ENCODE measurements around the gene ITPR3. TPM values are rescaled to one million over a fixed set of nuclear protein-coding genes. Genes with fewer than 3 reads are reported as not detected.

Gene ITPR3
- polyA plus RNA-seq, 1 donor = 49.6 TPM

DNA sequence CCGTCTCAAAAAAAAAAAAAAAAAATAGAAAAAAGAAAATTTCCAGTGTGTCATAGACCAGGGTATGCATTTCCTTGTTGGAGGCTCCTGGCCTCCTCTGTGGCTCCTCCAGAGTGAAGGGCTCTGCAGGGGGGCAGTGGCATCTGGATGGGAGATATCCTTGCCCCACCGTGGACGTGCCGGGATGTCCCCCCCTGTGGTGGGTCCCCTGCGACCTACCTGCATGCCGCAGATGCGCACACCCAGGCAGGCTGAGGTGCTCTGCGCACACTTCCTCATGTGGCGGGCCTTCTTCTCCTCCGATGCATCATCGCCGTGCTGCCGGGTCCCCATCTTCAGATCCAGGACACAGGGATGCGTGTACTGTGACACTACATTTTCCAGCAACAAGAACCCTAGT lies 104.1 kb downstream of the ITPR3 start:
- Histone ChIP-seq H3K27ac (ENCODE audit: low read length) (no peak overlapping the region), H3K4me1 (ENCODE audit: control insufficient read depth, insufficient read depth, low read length) (no peaks in the 10 kb centered on the region), H3K36me3 (ENCODE audit: control insufficient read depth, insufficient read depth, low read length) (no peaks in the 10 kb centered on the region), H3K4me3 (ENCODE audit: low read length) (no peak overlapping the region), H3K9me3 (ENCODE audit: control insufficient read depth, low read depth, low read length) (no peaks in the 10 kb centered on the region), H3K27me3 (ENCODE audit: control insufficient read depth, insufficient read depth, low read length) (peaks cover 18% of the 10 kb centered on the region)
- no peak for DNase-seq
- no CpG with 5 or more reads among the region's 14 CpGs for WGBS (ENCODE audit: insufficient coverage, low lambda C conversion rate)

DNA sequence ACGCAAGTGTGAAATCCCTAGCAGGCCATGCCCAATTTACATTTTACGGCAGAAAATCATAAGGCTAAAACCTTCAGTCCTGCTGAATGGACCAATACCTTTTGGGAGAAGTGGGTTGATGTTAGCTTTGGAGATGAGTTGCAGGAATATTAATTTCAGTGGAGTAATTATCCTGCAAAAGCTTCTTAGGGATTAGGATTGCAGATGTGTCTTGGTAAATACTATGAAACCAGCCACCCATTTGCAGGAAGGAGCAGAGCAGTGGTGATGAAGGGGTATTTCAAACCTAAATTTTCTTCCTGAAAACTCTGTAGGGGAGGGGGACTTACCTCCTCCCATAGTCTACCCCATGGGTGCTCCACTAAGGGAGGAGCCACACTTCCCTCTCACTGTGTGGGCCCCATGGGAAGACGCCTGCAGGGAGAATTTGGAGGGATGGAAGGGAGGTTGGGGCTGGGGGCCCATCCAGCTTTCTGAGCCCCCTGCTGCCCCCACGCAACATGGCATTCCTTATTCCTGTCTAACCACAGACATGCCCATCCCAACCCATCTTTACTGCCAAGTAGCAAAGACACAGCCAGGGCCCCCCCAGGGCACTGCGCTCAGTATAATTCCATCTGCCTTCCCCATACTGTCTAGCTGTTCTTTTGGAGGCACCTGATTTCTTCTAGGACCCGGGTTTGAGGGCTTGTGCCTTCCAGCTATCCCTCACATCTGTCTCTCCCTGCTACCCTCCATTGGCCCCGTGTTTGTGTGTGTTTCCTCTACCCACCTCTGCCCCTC lies 105.0 kb downstream of the ITPR3 start:
- 67% methylated on average over 1 of the region's 7 CpGs for WGBS (ENCODE audit: insufficient coverage, low lambda C conversion rate)
- H3K4me1 ChIP-seq (ENCODE audit: control insufficient read depth, insufficient read depth, low read length) = no peaks in the 10 kb centered on the region
- H3K36me3 ChIP-seq (ENCODE audit: control insufficient read depth, insufficient read depth, low read length) = no peaks in the 10 kb centered on the region
- H3K27ac ChIP-seq (ENCODE audit: low read length) = no peak overlapping the region
- no peaks in the 10 kb centered on the region for H3K9me3 ChIP-seq (ENCODE audit: control insufficient read depth, low read depth, low read length)
- no peak for DNase-seq
- peaks cover 15% of the 10 kb centered on the region for H3K27me3 ChIP-seq (ENCODE audit: control insufficient read depth, insufficient read depth, low read length)
- H3K4me3 ChIP-seq (ENCODE audit: low read length) = no peak overlapping the region

DNA sequence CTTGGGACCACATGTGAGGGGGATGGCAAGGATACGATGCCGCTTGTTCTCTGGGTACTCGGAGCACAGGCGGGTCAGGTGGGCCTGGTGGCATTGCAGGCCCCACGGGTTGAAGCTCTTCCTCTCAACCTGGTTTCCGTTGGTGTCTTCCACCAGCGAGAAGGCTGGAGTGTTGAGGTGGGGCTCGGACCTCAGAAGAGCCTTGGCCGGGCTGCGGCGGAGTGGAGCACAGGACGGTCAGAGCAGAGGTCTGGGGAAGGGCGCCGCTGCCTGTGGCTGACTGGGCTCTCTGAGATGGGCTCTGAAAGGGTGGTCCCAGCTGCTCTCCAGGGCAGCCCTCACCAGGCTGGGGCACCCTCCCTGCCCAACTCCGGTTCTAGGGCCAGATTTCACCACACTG lies 105.6 kb downstream of the ITPR3 start:
- H3K36me3 ChIP-seq (ENCODE audit: control insufficient read depth, insufficient read depth, low read length) = no peaks in the 10 kb centered on the region
- no peaks in the 10 kb centered on the region for H3K9me3 ChIP-seq (ENCODE audit: control insufficient read depth, low read depth, low read length)
- H3K4me1 ChIP-seq (ENCODE audit: control insufficient read depth, insufficient read depth, low read length) = no peaks in the 10 kb centered on the region
- no CpG with 5 or more reads among the region's 15 CpGs for WGBS (ENCODE audit: insufficient coverage, low lambda C conversion rate)
- H3K4me3 ChIP-seq (ENCODE audit: low read length) = no peak overlapping the region
- DNase-seq = no peak
- no peak overlapping the region for H3K27ac ChIP-seq (ENCODE audit: low read length)
- peaks cover 15% of the 10 kb centered on the region for H3K27me3 ChIP-seq (ENCODE audit: control insufficient read depth, insufficient read depth, low read length)

DNA sequence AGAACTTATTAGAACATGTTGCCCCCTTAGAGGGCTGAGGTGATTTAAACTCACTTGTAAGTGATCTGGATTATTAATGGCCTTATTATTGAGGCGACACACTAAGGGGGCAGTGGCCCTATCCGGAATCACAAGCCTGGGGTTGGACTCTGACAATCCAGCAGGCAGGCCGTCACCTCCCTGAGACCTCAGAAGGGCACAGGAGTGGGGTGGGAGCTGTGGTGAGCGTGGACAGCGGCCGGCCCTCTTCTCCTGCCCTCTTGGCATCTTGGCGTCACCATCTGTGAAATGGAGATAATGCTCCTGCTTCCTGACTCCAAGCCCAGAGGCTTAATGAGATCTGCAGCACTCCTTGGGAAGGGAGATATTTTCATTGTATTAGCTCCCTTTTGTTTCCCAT lies 106.0 kb downstream of the ITPR3 start:
- WGBS (ENCODE audit: insufficient coverage, low lambda C conversion rate) = no CpG with 5 or more reads among the region's 7 CpGs
- H3K4me1 ChIP-seq (ENCODE audit: control insufficient read depth, insufficient read depth, low read length) = no peaks in the 10 kb centered on the region
- DNase-seq = no peak
- no peak overlapping the region for H3K27ac ChIP-seq (ENCODE audit: low read length)
- peaks cover 13% of the 10 kb centered on the region for H3K27me3 ChIP-seq (ENCODE audit: control insufficient read depth, insufficient read depth, low read length)
- no peak overlapping the region for H3K4me3 ChIP-seq (ENCODE audit: low read length)
- H3K9me3 ChIP-seq (ENCODE audit: control insufficient read depth, low read depth, low read length) = no peaks in the 10 kb centered on the region
- H3K36me3 ChIP-seq (ENCODE audit: control insufficient read depth, insufficient read depth, low read length) = no peaks in the 10 kb centered on the region

DNA sequence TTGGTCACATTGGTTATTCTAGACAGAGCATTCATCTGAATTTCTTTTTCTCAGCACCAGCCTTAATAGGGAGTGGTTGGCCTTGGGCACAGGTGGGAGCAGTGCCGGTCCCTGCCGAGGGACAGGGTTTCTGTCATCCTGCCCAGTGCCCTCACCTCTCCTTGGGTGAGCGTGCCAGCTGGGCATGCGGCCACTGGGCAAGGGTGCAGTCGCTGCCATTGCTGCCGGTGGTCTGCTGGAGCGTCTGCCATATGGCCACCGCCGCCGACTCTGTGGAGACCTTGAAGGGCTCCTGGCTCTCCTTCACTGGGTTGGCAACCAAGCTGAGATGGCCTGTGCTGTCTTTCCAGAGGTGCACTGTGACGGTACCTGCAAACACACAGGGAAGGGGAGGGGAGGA lies 106.8 kb downstream of the ITPR3 start:
- WGBS (ENCODE audit: insufficient coverage, low lambda C conversion rate) = no CpG with 5 or more reads among the region's 11 CpGs
- Histone ChIP-seq H3K36me3 (ENCODE audit: control insufficient read depth, insufficient read depth, low read length) (no peaks in the 10 kb centered on the region), H3K9me3 (ENCODE audit: control insufficient read depth, low read depth, low read length) (no peaks in the 10 kb centered on the region), H3K4me1 (ENCODE audit: control insufficient read depth, insufficient read depth, low read length) (no peaks in the 10 kb centered on the region), H3K27me3 (ENCODE audit: control insufficient read depth, insufficient read depth, low read length) (peaks cover 7% of the 10 kb centered on the region), H3K4me3 (ENCODE audit: low read length) (no peak overlapping the region), H3K27ac (ENCODE audit: low read length) (no peak overlapping the region)
- no peak for DNase-seq

DNA sequence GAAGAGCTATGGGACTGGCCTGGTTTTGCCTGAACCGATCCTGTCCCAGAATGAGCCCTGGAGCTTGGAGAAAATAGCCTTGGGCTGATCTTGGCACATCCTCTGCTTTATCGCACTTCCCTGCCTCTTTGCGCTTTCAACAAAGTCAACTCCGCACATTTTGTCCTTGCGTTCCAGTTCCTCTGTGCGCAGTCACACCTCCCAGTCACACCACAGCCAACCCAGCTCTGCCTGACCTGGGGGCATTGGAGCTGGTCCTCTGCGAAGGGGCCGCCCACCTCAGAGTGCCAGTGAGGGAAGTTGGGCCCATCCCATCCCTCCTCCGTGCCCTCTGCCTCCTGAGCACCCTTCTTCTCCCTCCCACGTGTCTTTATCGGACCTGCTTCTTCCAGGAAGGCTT lies 107.3 kb downstream of the ITPR3 start:
- H3K4me1 ChIP-seq (ENCODE audit: control insufficient read depth, insufficient read depth, low read length) = no peaks in the 10 kb centered on the region
- WGBS (ENCODE audit: insufficient coverage, low lambda C conversion rate) = 100% methylated on average over 1 of the region's 11 CpGs
- DNase-seq = no peak
- no peaks in the 10 kb centered on the region for H3K36me3 ChIP-seq (ENCODE audit: control insufficient read depth, insufficient read depth, low read length)
- H3K4me3 ChIP-seq (ENCODE audit: low read length) = no peak overlapping the region
- H3K9me3 ChIP-seq (ENCODE audit: control insufficient read depth, low read depth, low read length) = no peaks in the 10 kb centered on the region
- no peak overlapping the region for H3K27ac ChIP-seq (ENCODE audit: low read length)
- H3K27me3 ChIP-seq (ENCODE audit: control insufficient read depth, insufficient read depth, low read length) = peaks cover 6% of the 10 kb centered on the region

DNA sequence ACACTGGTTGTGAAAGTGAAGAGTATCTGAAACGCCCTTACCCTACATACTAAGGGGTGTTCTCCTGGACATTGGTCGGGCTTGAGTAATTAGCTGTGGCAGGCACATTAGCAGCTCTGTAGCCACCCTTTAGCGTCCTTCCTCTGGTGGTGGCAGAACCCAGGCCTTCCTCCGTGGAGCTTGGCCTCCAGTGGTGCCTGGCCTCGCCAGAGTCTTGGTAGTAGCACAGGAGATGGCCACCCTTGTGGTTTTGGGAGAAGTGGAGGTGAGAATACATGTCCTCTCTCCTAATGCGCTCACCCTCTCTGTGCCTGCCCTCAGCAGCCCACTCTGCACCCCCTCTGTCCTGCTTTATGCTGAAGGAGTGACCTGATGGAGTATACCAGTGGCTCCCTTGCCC lies 107.9 kb downstream of the ITPR3 start:
- H3K4me1 ChIP-seq (ENCODE audit: control insufficient read depth, insufficient read depth, low read length) = no peaks in the 10 kb centered on the region
- no peak for DNase-seq

DNA sequence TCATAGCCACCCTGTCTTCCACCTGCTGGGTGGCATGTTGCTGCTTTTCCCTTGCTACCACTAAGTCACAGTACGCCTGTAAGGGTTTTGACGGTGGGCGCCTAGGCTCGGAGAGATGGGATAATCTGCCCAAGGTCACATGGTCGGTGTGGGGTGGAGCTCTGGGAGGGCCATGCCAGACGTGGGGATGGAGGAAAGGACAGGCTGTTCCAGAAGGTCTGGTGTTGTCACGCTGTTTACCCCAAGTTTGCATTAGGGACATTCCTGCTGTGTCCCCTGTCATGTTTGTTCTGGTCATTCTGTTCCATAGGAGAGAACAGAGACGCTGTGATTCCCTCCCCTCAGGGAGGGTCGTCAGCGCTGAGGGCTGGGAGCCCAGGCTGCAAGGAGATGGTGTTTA lies 109.5 kb downstream of the ITPR3 start:
- Histone ChIP-seq H3K36me3 (ENCODE audit: control insufficient read depth, insufficient read depth, low read length) (no peaks in the 10 kb centered on the region), H3K4me1 (ENCODE audit: control insufficient read depth, insufficient read depth, low read length) (no peaks in the 10 kb centered on the region), H3K4me3 (ENCODE audit: low read length) (no peak overlapping the region), H3K9me3 (ENCODE audit: control insufficient read depth, low read depth, low read length) (no peaks in the 10 kb centered on the region), H3K27ac (ENCODE audit: low read length) (no peak overlapping the region), H3K27me3 (ENCODE audit: control insufficient read depth, insufficient read depth, low read length) (no peaks in the 10 kb centered on the region)
- WGBS (ENCODE audit: insufficient coverage, low lambda C conversion rate) = no CpG with 5 or more reads among the region's 10 CpGs
- no peak for DNase-seq

More for the DNA sequence above, 107.9 kb downstream of the ITPR3 start:
- Histone ChIP-seq H3K36me3 (ENCODE audit: control insufficient read depth, insufficient read depth, low read length) (no peaks in the 10 kb centered on the region), H3K27ac (ENCODE audit: low read length) (no peak overlapping the region), H3K9me3 (ENCODE audit: control insufficient read depth, low read depth, low read length) (no peaks in the 10 kb centered on the region), H3K27me3 (ENCODE audit: control insufficient read depth, insufficient read depth, low read length) (peaks cover under 1% of the 10 kb centered on the region), H3K4me3 (ENCODE audit: low read length) (no peak overlapping the region)
- no CpG with 5 or more reads among the region's 6 CpGs for WGBS (ENCODE audit: insufficient coverage, low lambda C conversion rate)

DNA sequence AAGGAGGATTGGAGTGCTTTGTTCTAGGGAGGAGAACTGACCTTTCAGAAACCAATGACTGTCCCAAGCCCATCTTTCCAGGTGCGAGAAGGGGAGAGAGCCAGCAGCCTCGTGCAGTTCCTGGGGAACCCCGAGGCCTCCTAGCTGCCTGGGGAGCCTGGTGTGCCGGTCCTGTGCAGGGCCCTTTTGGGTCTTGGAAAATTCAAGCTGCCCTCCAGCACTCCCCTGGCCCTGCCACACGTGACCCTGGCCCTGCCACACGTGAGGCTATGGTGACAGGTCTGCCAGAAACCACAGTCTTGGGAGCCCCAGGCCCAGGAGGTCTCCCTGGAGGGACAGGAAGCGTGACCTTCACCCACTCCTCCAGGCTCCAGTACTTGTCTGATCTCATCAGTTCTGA lies 109.9 kb downstream of the ITPR3 start:
- WGBS (ENCODE audit: insufficient coverage, low lambda C conversion rate) = no CpG with 5 or more reads among the region's 7 CpGs
- Histone ChIP-seq H3K36me3 (ENCODE audit: control insufficient read depth, insufficient read depth, low read length) (no peaks in the 10 kb centered on the region), H3K4me3 (ENCODE audit: low read length) (no peak overlapping the region), H3K27me3 (ENCODE audit: control insufficient read depth, insufficient read depth, low read length) (no peaks in the 10 kb centered on the region), H3K27ac (ENCODE audit: low read length) (no peak overlapping the region), H3K4me1 (ENCODE audit: control insufficient read depth, insufficient read depth, low read length) (no peaks in the 10 kb centered on the region), H3K9me3 (ENCODE audit: control insufficient read depth, low read depth, low read length) (no peaks in the 10 kb centered on the region)
- DNase-seq = no peak

DNA sequence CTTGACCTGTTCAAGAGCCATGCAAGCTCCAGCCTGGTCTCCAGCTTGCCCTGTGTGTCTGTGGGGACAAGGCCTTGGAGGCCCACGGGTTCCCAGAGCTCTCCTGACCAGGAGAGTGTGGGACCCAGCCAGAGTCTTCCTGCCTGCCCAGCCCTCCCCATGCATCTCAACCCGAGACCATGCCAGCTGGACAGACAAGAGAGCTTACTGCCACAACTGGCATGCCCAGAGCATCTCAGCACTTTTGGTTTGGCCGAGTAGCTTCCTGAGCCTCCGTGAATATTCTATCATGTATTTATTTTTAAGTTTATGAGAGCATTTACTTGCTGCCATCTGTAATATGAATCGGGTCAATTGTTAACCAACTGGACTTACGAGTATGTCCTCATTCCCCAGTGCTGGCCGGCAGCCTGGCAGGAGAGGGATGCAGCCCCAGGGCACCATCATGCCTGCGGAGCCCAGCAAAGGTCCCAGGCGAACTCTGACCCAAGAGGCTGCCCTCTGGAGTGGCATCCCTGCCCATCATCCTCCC lies 110.7 kb downstream of the ITPR3 start:
- no peaks in the 10 kb centered on the region for H3K27me3 ChIP-seq (ENCODE audit: control insufficient read depth, insufficient read depth, low read length)
- no peaks in the 10 kb centered on the region for H3K9me3 ChIP-seq (ENCODE audit: control insufficient read depth, low read depth, low read length)
- no peaks in the 10 kb centered on the region for H3K4me1 ChIP-seq (ENCODE audit: control insufficient read depth, insufficient read depth, low read length)
- no peak for DNase-seq
- H3K27ac ChIP-seq (ENCODE audit: low read length) = no peak overlapping the region
- no CpG with 5 or more reads among the region's 9 CpGs for WGBS (ENCODE audit: insufficient coverage, low lambda C conversion rate)
- H3K4me3 ChIP-seq (ENCODE audit: low read length) = no peak overlapping the region
- H3K36me3 ChIP-seq (ENCODE audit: control insufficient read depth, insufficient read depth, low read length) = no peaks in the 10 kb centered on the region

DNA sequence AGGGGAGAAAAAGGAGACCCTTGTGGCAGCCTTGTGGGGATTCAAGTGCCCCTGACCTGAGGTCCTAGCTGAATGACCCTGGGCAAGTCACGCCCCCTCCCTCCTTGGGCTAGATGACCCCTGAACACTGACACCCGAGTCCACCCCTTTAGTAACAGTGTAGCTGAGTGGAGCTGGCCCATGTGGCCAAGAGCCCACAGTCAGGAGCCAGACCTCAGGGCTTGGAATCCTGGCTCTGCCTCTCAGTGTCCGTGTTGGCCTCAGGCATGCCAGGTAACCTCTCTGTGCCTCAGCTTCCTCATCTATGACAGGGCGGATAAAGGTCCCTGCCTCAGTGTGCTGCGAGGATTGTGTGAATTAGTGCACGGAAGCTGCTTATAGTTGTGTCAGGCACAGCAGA lies 111.3 kb downstream of the ITPR3 start:
- no peak overlapping the region for H3K4me3 ChIP-seq (ENCODE audit: low read length)
- no CpG with 5 or more reads among the region's 6 CpGs for WGBS (ENCODE audit: insufficient coverage, low lambda C conversion rate)
- no peaks in the 10 kb centered on the region for H3K36me3 ChIP-seq (ENCODE audit: control insufficient read depth, insufficient read depth, low read length)
- no peaks in the 10 kb centered on the region for H3K27me3 ChIP-seq (ENCODE audit: control insufficient read depth, insufficient read depth, low read length)
- no peaks in the 10 kb centered on the region for H3K4me1 ChIP-seq (ENCODE audit: control insufficient read depth, insufficient read depth, low read length)
- H3K9me3 ChIP-seq (ENCODE audit: control insufficient read depth, low read depth, low read length) = no peaks in the 10 kb centered on the region
- DNase-seq = no peak
- no peak overlapping the region for H3K27ac ChIP-seq (ENCODE audit: low read length)

All from large intestine (tissue), 3 donors.